Measurements from ENCODE around the gene CERS6.

GRCh38 chr2:168612719-168613118 lies 156.6 kb downstream of the CERS6 start:
- TF ChIP-seq SP1 (IDR thresholded peaks at IDR 0.05; ENCODE audit: low read depth, low read length) (no peak), CTCF (IDR thresholded peaks at IDR 0.05; ENCODE audit: control extremely low read depth in 1 of 3, insufficient read depth in 1 of 3, low read depth in 1 of 3, low read length in 3 of 3) (no peak), CHD2 (IDR thresholded peaks at IDR 0.05; ENCODE audit: low read length) (no peak), KDM5A (IDR thresholded peaks at IDR 0.05; ENCODE audit: low read length) (no peak), GABPA (IDR thresholded peaks at IDR 0.05; ENCODE audit: borderline replicate concordance, insufficient read depth, low read length) (no peak), USF2 (IDR thresholded peaks at IDR 0.05; ENCODE audit: low read length) (no peak), POLR2AphosphoS5 (IDR thresholded peaks at IDR 0.05; ENCODE audit: low read depth, low read length) (no peak), EP300 (IDR thresholded peaks at IDR 0.05; ENCODE audit: borderline replicate concordance in 1 of 2, low read depth in 2 of 2, low read length in 2 of 2) (no peak), TBP (IDR thresholded peaks at IDR 0.05; ENCODE audit: low read depth, low read length) (no peak), RFX5 (IDR thresholded peaks at IDR 0.05; ENCODE audit: borderline replicate concordance, low read depth, low read length) (no peak), BACH1 (IDR thresholded peaks at IDR 0.05; ENCODE audit: low read length) (no peak), TEAD4 (IDR thresholded peaks at IDR 0.05; ENCODE audit: low read depth, low read length) (no peak)
